IMR-90 (cell line): ENCODE measurements around the gene SH2D5. TPM values are rescaled to one million over a fixed set of nuclear protein-coding genes. Genes with fewer than 3 reads are reported as not detected.

Experiments used
- ATAC-seq: fragments of 200-7000 bp; cut with Tn5 transposase; 2 replicates; pipeline ENCODE4 v1.9.1; 2020; ENCODE audit warnings: low read depth, mild to moderate bottlenecking, moderate library complexity
- BruUV-seq: library from RNA; stranded (reverse); fragments of 400-500 nt; replicated peaks from 2 replicates; lab custom pipeline; 2021; lab: Mats Ljungman, UMichigan
- CTCF ChIA-PET: fragments of 300-600 bp; formaldehyde crosslinking; extraction: SDS; loops from one replicate; lab custom pipeline; 2021; ENCODE audit warnings: antibody characterized with exemption; lab: Yijun Ruan, JAX
- POLR2A ChIA-PET: fragments of 300-600 bp; sonication (Branson Sonifier 250); formaldehyde crosslinking; loops from one replicate; lab custom pipeline; 2022; ENCODE audit warnings: antibody characterized with exemption; ENCODE audit not compliant: unreplicated experiment; lab: Charles Lee
- DNase-seq: peaks from one replicate; pipeline ENCODE4 v3.0.0; 2013
- H2AFZ ChIP-seq: replicated peaks from 2 replicates; pipeline ENCODE3; 2013; ENCODE audit warnings: low read length, mild to moderate bottlenecking; ENCODE audit not compliant: poor library complexity
- H2AK5ac ChIP-seq: 2 replicates; pipeline ENCODE4 v1.6.1; 2013; ENCODE audit warnings: low read depth, low read length, inconsistent platforms
- H2AK9ac ChIP-seq: replicated peaks from 2 replicates; pipeline ENCODE3; 2013; ENCODE audit warnings: mild to moderate bottlenecking, low read depth, low read length, moderate library complexity; ENCODE audit not compliant: poor library complexity
- H2BK120ac ChIP-seq: 2 replicates; pipeline ENCODE4 v1.6.1; 2013; ENCODE audit warnings: low read depth, low read length, inconsistent platforms
- H2BK15ac ChIP-seq: 3 replicates; pipeline ENCODE4 v1.6.1; 2013; ENCODE audit warnings: low read depth, low read length, inconsistent platforms
- H2BK20ac ChIP-seq: 2 replicates; pipeline ENCODE4 v1.6.1; 2013; ENCODE audit warnings: low read depth, mild to moderate bottlenecking, inconsistent platforms, low read length, moderate library complexity
- H2BK5ac ChIP-seq: 2 replicates; pipeline ENCODE4 v1.6.1; 2013; ENCODE audit warnings: mild to moderate bottlenecking, low read depth, low read length, inconsistent platforms; ENCODE audit not compliant: poor library complexity, severe bottlenecking
- H3K14ac ChIP-seq: replicated peaks from 2 replicates; pipeline ENCODE4 v1.6.1; 2013; ENCODE audit warnings: low read depth, low read length, inconsistent platforms
- H3K18ac ChIP-seq: 2 replicates; pipeline ENCODE4 v1.6.1; 2013; ENCODE audit warnings: low read depth, low read length, control low read depth
- H3K23ac ChIP-seq: 2 replicates; pipeline ENCODE4 v1.6.1; 2013; ENCODE audit warnings: low read depth, low read length, inconsistent platforms
- H3K27ac ChIP-seq: 2 replicates; pipeline ENCODE4 v1.5.1; 2013; ENCODE audit warnings: mild to moderate bottlenecking, control low read depth, low read length; ENCODE audit not compliant: insufficient read depth
- H3K27me3 ChIP-seq: 2 replicates; pipeline ENCODE4 v1.6.1; 2013; ENCODE audit warnings: low read length; ENCODE audit not compliant: control insufficient read depth, insufficient read depth
- H3K36me3 ChIP-seq: 2 replicates; pipeline ENCODE4 v1.6.1; 2013; ENCODE audit warnings: low read length, mixed read lengths; ENCODE audit not compliant: control insufficient read depth, insufficient read depth
- H3K4ac ChIP-seq: 2 replicates; pipeline ENCODE4 v1.6.1; 2013; ENCODE audit warnings: low read depth, low read length, inconsistent platforms
- H3K4me1 ChIP-seq: 2 replicates; pipeline ENCODE4 v1.6.1; 2013; ENCODE audit warnings: low read length, mixed read lengths; ENCODE audit not compliant: control insufficient read depth, insufficient read depth
- H3K4me2 ChIP-seq: 2 replicates; pipeline ENCODE4 v1.6.1; 2013; ENCODE audit warnings: low read depth, mild to moderate bottlenecking, control low read depth, low read length, moderate library complexity
- H3K4me3 ChIP-seq: 2 replicates; pipeline ENCODE4 v1.5.1; 2013; ENCODE audit warnings: low read depth, mild to moderate bottlenecking, control low read depth, low read length, moderate library complexity; ENCODE audit not compliant: insufficient read depth
- H3K56ac ChIP-seq: 2 replicates; pipeline ENCODE4 v1.6.1; 2013; ENCODE audit warnings: low read length, inconsistent platforms; ENCODE audit not compliant: insufficient read depth; ENCODE audit errors: extremely low read depth
- H3K79me1 ChIP-seq, 2 experiments: 2 replicates each; pipeline ENCODE4 v1.6.1; 2013; ENCODE audit warnings: low read length in 2 of 2, inconsistent platforms in 1 of 2, low read depth in 1 of 2
- H3K9ac ChIP-seq: 2 replicates; pipeline ENCODE4 v1.6.1; 2013; ENCODE audit warnings: low read depth, low read length, control low read depth
- H3K9me1 ChIP-seq: 2 replicates; pipeline ENCODE4 v1.6.1; 2013; ENCODE audit warnings: low read length, inconsistent platforms; ENCODE audit not compliant: insufficient read depth
- H3K9me3 ChIP-seq: 2 replicates; pipeline ENCODE4 v1.6.1; 2013; ENCODE audit warnings: low read length; ENCODE audit not compliant: control insufficient read depth, insufficient read depth
- H4K20me1 ChIP-seq: 2 replicates; pipeline ENCODE4 v1.6.1; 2013; ENCODE audit warnings: low read length, inconsistent platforms; ENCODE audit not compliant: insufficient read depth
- H4K5ac ChIP-seq: 2 replicates; pipeline ENCODE4 v1.6.1; 2013; ENCODE audit warnings: mild to moderate bottlenecking, low read depth, low read length, control low read depth
- H4K8ac ChIP-seq, 2 experiments: 2 replicates each; pipeline ENCODE4 v1.6.1; 2013; ENCODE audit warnings: low read depth in 2 of 2, low read length in 2 of 2, control low read depth in 1 of 2, inconsistent platforms in 1 of 2
- H4K91ac ChIP-seq: 2 replicates; pipeline ENCODE4 v1.6.1; 2013; ENCODE audit warnings: low read depth, low read length, inconsistent platforms; ENCODE audit not compliant: insufficient read depth
- CEBPB ChIP-seq: IDR thresholded peaks from 2 replicates; pipeline ENCODE4 v1.6.1; 2012; ENCODE audit warnings: low read depth, low read length, improper control_type of control experiment
- NFE2L2 ChIP-seq: fragments of 150-350 bp; IDR thresholded peaks from 2 replicates; pipeline ENCODE4 v1.6.1; 2016; ENCODE audit warnings: low read depth, mild to moderate bottlenecking, low read length
- WGBS, 2 experiments: methylation state at CpG; one replicate each; pipeline versions ENCODE4 v1.1.5 to v1.1.7; 2013; ENCODE audit warnings: missing lambda C conversion rate in 2 of 2; ENCODE audit not compliant: insufficient read length in 1 of 2; ENCODE audit errors: extremely low coverage in 2 of 2; 5-methylcytosine and 5-hydroxymethylcytosine counted together
- dilution Hi-C: fragments of 300-500 bp; cut with HindIII; formaldehyde crosslinking; loops from one replicate; pipeline ENCODE4 v1.14.3; 2018; ENCODE audit warnings: low sequenced_read_pairs; ENCODE audit not compliant: unreplicated experiment
- in situ Hi-C: fragments of 300-500 bp; cut with MboI; formaldehyde crosslinking; loops from 3 replicates; pipeline ENCODE4 v1.14.3; 2019; ENCODE audit warnings: low sequenced_read_pairs, inconsistent platforms, mixed read lengths
- intact Hi-C: fragments of 100-400 bp; cut with micrococcal nuclease; formaldehyde crosslinking; loops from 2 replicates; pipeline ENCODE4 v1.10.0; 2022
- polyA plus RNA-seq, 3 experiments: library from polyadenylated mRNA; depleted of rRNA; stranded (reverse); fragments of >200 nt; gene quantifications; 2 replicates each; pipeline ENCODE4 v1.2.3, GENCODE V29; 2012; ENCODE audit warnings: low replicate concordance in 1 of 3
- total RNA-seq: library from RNA; depleted of rRNA; stranded (reverse); fragments of >200 nt; gene quantifications from 2 replicates; pipeline ENCODE4 v1.2.3, GENCODE V29; 2012

Gene SH2D5
- total and polyA plus RNA-seq, 2 of the 4 experiments (the other 2 are of a cell fraction): 7.2 to 14.4 TPM

GRCh38 chr1:20770314-20771087, 38.0 kb upstream of the SH2D5 start:
- peak; percentile 73 for TF ChIP-seq CEBPB
- no peak for TF ChIP-seq NFE2L2
- CTCF ChIA-PET: no interaction called here

More at GRCh38 chr1:20770314-20771087, 38.0 kb upstream of the SH2D5 start:
- Histone ChIP-seq H2BK120ac (no peak overlapping the region), H2BK20ac (no peak overlapping the region), H3K36me3 (peaks cover 60% of the 10 kb centered on the region), H2BK5ac (no peak overlapping the region), H3K4ac (no peak overlapping the region), H3K9me3 (no peaks in the 10 kb centered on the region), H3K79me1 (peaks cover 38 to 57% of the 10 kb centered on the region in 2 experiments), H3K23ac (no peak overlapping the region), H2AK9ac (no peak overlapping the region), H2AFZ (no peak overlapping the region), H4K5ac (no peak overlapping the region), H3K4me3 (no peak overlapping the region), H3K9ac (no peak overlapping the region), H3K18ac (no peak overlapping the region), H3K9me1 (peaks cover 8% of the 10 kb centered on the region), H2AK5ac (no peak overlapping the region), H4K8ac (no peak overlapping the region), H4K91ac (no peak overlapping the region), H2BK15ac (no peak overlapping the region), H3K14ac (no peak overlapping the region), H3K4me1 (no peaks in the 10 kb centered on the region), H3K27me3 (no peaks in the 10 kb centered on the region), H4K20me1 (peaks cover 17% of the 10 kb centered on the region; the same call in 1 of the 2 replicates), H3K56ac (no peak overlapping the region), H3K4me2 (no peak overlapping the region), H3K27ac (no peak overlapping the region)
- no CpG with 5 or more reads among the region's 6 CpGs for WGBS, 2 experiments
- BruUV-seq: no TSS peak
- dilution Hi-C loops: no loop called here
- intact Hi-C loops: no loop called here
- DNase-seq: peak; percentile 47
- no peak for ATAC-seq
- in situ Hi-C loops: no loop called here
- POLR2A ChIA-PET: interaction anchor here (0.6 kb wide), 2 partner anchors 13 to 311 kb away, joined by 3 to 15 read pairs; no protein-coding TSS in a partner anchor
